Prostate gland (tissue), 2 donors: ENCODE data around the gene DDI2. TPM values are rescaled to one million over a fixed set of nuclear protein-coding genes. Genes with fewer than 3 reads are reported as not detected.

Experiments used
- DNase-seq: peaks from one replicate; pipeline ENCODE4 v3.0.0-alpha.2; 2019; ENCODE audit warnings: low spot score
- H3K27ac ChIP-seq, 2 donors: fragments of 200-600 bp; sonication (generic); 2 replicates each; pipeline ENCODE4 v1.5.1; 2017 to 2019
- H3K27me3 ChIP-seq: fragments of 200-600 bp; sonication (generic); replicated peaks from 2 replicates; pipeline ENCODE4 v1.5.1; 2019; ENCODE audit not compliant: insufficient read depth
- H3K36me3 ChIP-seq, 2 donors: fragments of 200-600 bp; sonication (generic); 1 replicate in 1 of 2; 2 replicates in 1 of 2; pipeline versions ENCODE4 v1.5.1 to v1.8.1; 2017 to 2019
- H3K4me1 ChIP-seq: fragments of 200-600 bp; sonication (generic); replicated peaks from 2 replicates; pipeline ENCODE4 v1.5.1; 2019
- H3K4me3 ChIP-seq, 2 donors: fragments of 200-600 bp; sonication (generic); 2 replicates each; pipeline ENCODE4 v1.5.1; 2017 to 2019
- H3K9me3 ChIP-seq: fragments of 200-600 bp; sonication (generic); 2 replicates; pipeline ENCODE4 v1.5.1; 2017
- CTCF ChIP-seq, 4 experiments: fragments of 200-600 bp in 2 of 4; fragments of 450-650 bp in 2 of 4; sonication (generic) in 2 of 4; IDR thresholded peaks; 1 replicate in 3 of 4; 2 replicates in 1 of 4; pipeline ENCODE4 v1.5.1; 2016 to 2019; ENCODE audit warnings: antibody characterized with exemption in 4 of 4, mild to moderate bottlenecking in 2 of 4, moderate library complexity in 2 of 4
- POLR2A ChIP-seq: fragments of 450-650 bp; IDR thresholded peaks from one replicate; pipeline ENCODE4 v1.6.1; 2016; ENCODE audit warnings: antibody characterized with exemption, mild to moderate bottlenecking
- POLR2AphosphoS5 ChIP-seq: sonication (generic); formaldehyde crosslinking; IDR thresholded peaks from one replicate; pipeline ENCODE4 v1.6.1; 2017; ENCODE audit warnings: antibody characterized with exemption
- WGBS: methylation state at CpG from one replicate; pipeline ENCODE4 v1.1.5; 2018; 5-methylcytosine and 5-hydroxymethylcytosine counted together
- intact Hi-C: fragments of 100-400 bp; cut with DNase I; formaldehyde crosslinking; loops from one replicate; pipeline ENCODE4 v1.14.2; 2022
- total RNA-seq, 2 donors: library from RNA; depleted of rRNA; stranded (reverse); fragments of >200 nt; gene quantifications; one replicate each; pipeline ENCODE4 v1.1.0, GENCODE V29; 2016

Gene DDI2
- total RNA-seq, 2 donors from 2014 or later: 47.5 to 58.4 TPM

- H3K4me1 ChIP-seq: peaks cover 3% of the 10 kb centered on the region
- TF ChIP-seq POLR2A (no peak), POLR2AphosphoS5 (no peak), CTCF (IDR thresholded peaks at IDR 0.05) (no peak)
- no peaks in the 10 kb centered on the region for H3K27me3 ChIP-seq
- no peaks in the 10 kb centered on the region for H3K9me3 ChIP-seq
- H3K27ac ChIP-seq: no peak overlapping the region
- no peaks in the 10 kb centered on the region for H3K36me3 ChIP-seq
- WGBS: 81% methylated on average over 7 of the region's 7 CpGs
- intact Hi-C loops: no loop called here
- H3K4me3 ChIP-seq: no peak overlapping the region
- DNase-seq: no peak
Measured at GRCh38 chr1:15706751-15707150, 89.5 kb downstream of the DDI2 start.

DNA sequence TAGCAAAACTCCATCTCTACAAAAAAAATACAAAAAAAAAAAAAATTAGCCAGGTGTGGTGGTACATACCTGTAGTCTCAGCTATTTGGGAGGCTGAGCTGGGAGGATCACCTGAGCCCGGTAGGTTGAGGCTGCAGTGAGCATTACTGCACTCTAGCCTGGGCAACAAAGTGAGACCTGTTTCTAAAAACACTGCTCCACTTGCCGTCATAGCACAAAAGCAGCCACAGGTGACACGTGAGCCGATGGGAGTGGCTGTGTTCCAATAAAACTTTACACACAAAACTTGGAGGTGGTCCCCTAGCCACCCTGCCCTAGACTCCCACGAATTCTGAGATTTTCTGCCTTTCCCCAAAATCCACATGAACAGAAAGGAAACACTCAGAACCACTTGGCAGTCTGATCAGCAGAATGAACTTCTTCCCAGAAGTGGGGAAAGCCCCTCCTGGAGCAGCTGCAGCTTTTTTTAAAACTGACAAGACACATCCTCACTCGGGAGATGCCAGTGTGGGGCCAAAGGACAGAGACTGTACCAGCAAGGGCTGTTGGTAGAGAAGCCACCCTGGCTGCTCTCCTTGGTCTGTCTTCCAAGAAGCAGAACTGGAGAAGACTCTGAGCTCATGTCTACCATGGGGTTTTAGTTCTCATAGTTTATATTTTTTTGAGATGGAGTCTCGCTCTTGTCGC is 90.1 kb downstream of the DDI2 start:
- Histone ChIP-seq H3K27me3 (no peaks in the 10 kb centered on the region), H3K4me1 (peaks cover 3% of the 10 kb centered on the region), H3K27ac (no peak overlapping the region), H3K36me3 (no peaks in the 10 kb centered on the region), H3K4me3 (no peak overlapping the region), H3K9me3 (no peaks in the 10 kb centered on the region)
- 69% methylated on average over 8 of the region's 8 CpGs for WGBS
- no peak for DNase-seq
- intact Hi-C loops: no loop called here
- TF ChIP-seq POLR2AphosphoS5: no peak
- TF ChIP-seq CTCF (IDR thresholded peaks at IDR 0.05): no peak
- no peak for TF ChIP-seq POLR2A

GRCh38 chr1:15708486-15709137 is 91.4 kb downstream of the DDI2 start:
- H3K27me3 ChIP-seq: no peaks in the 10 kb centered on the region
- DNase-seq: no peak
- peaks cover 3% of the 10 kb centered on the region for H3K4me1 ChIP-seq
- intact Hi-C loops: no loop called here
- no peak overlapping the region for H3K27ac ChIP-seq
- no peak overlapping the region for H3K4me3 ChIP-seq
- H3K9me3 ChIP-seq: no peaks in the 10 kb centered on the region
- H3K36me3 ChIP-seq: no peaks in the 10 kb centered on the region
- TF ChIP-seq POLR2A (no peak), CTCF (IDR thresholded peaks at IDR 0.05) (no peak), POLR2AphosphoS5 (no peak)
- WGBS: 88% methylated on average over 15 of the region's 15 CpGs

- no peaks in the 10 kb centered on the region for H3K27me3 ChIP-seq
- intact Hi-C loops: no loop called here
- H3K4me1 ChIP-seq: peaks cover 3% of the 10 kb centered on the region
- WGBS: 90% methylated on average over 4 of the region's 4 CpGs
- H3K4me3 ChIP-seq: no peak overlapping the region
- DNase-seq: no peak
- no peaks in the 10 kb centered on the region for H3K9me3 ChIP-seq
- no peak for TF ChIP-seq POLR2A
- TF ChIP-seq CTCF (IDR thresholded peaks at IDR 0.05): no peak
- no peak for TF ChIP-seq POLR2AphosphoS5
- no peaks in the 10 kb centered on the region for H3K36me3 ChIP-seq
- H3K27ac ChIP-seq: no peak overlapping the region
Measured at GRCh38 chr1:15709226-15709625, 92.0 kb downstream of the DDI2 start.

DNA sequence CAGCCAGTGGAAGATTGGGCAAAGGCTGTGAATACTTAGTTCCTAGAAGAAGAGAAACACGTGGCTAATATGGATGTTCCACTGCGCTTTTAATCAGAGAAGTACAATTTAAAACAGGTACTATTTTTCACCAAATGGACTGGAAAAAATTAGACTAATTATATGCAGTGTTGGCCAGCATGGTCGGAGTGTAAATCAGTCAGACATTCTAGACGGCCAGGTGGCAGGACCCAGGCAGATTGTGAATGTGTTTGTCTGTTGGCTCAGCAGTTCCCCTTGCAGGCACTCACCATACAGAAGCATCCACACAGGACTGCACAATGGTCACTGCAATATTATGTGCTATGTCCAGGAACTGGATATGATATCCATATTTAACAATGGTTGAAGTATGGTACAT is 94.9 kb downstream of the DDI2 start:
- peaks cover 3% of the 10 kb centered on the region for H3K4me1 ChIP-seq
- H3K27me3 ChIP-seq: no peaks in the 10 kb centered on the region
- intact Hi-C loops: no loop called here
- no peak overlapping the region for H3K27ac ChIP-seq
- WGBS: 76% methylated on average over 4 of the region's 4 CpGs
- no peak overlapping the region for H3K4me3 ChIP-seq
- no peaks in the 10 kb centered on the region for H3K9me3 ChIP-seq
- DNase-seq: no peak
- TF ChIP-seq CTCF (IDR thresholded peaks at IDR 0.05) (no peak), POLR2A (no peak), POLR2AphosphoS5 (no peak)
- H3K36me3 ChIP-seq: no peaks in the 10 kb centered on the region
